K562 (cell line): Measurements from ENCODE around the gene PRKCE.

Experiments
- ADNP ChIP-seq: fragments of 200-800 bp; sonication (Bioruptor generic); IDR thresholded peaks from 2 replicates; pipeline ENCODE4 v1.6.1; 2016; ENCODE audit warnings: missing genetic modification characterization, missing compliant biosample characterization
- CTCF ChIP-seq, 3 experiments: IDR thresholded peaks in 2 of 3; conservative IDR thresholded peaks in 1 of 3; 2 replicates each; pipeline ENCODE4 v1.5.1; 2011 to 2012; ENCODE audit warnings: low read length in 3 of 3, mild to moderate bottlenecking in 3 of 3, control low read depth in 2 of 3, improper control_type of control experiment in 1 of 3, inconsistent platforms in 1 of 3, low read depth in 1 of 3, mixed read lengths in 1 of 3, moderate library complexity in 1 of 3; ENCODE audit not compliant: insufficient read depth in 2 of 3
- E2F4 ChIP-seq: sonication (generic); formaldehyde crosslinking; IDR thresholded peaks from 2 replicates; pipeline ENCODE4 v1.8.0; 2022; ENCODE audit warnings: mild to moderate bottlenecking, low read depth, missing genetic modification reagents
- KLF6 ChIP-seq: fragments of 250-450 bp; sonication (Bioruptor Pico); IDR thresholded peaks from 2 replicates; pipeline ENCODE4 v1.4.0; 2020; ENCODE audit warnings: mild to moderate bottlenecking, moderate library complexity, borderline replicate concordance
- MTF1 ChIP-seq: fragments of 250-450 bp; sonication (Bioruptor Pico); IDR thresholded peaks from 2 replicates; pipeline ENCODE4 v1.9.0; 2021; ENCODE audit warnings: moderate library complexity, mild to moderate bottlenecking, inconsistent platforms, borderline replicate concordance
- PML ChIP-seq: IDR thresholded peaks from 2 replicates; pipeline ENCODE4 v1.6.1; 2012; ENCODE audit warnings: low read length, inconsistent platforms
- SIX5 ChIP-seq, 2 experiments: IDR thresholded peaks; 2 replicates each; pipeline ENCODE4 v1.6.1; 2011; ENCODE audit warnings: low read length in 2 of 2, borderline replicate concordance in 1 of 2, low read depth in 1 of 2, mild to moderate bottlenecking in 1 of 2, moderate library complexity in 1 of 2; ENCODE audit not compliant: insufficient read depth in 1 of 2
- SMARCA4 ChIP-seq: fragments of 450-650 bp; IDR thresholded peaks from 2 replicates; pipeline ENCODE4 v1.6.1; 2016
- SRSF7 ChIP-seq: fragments of 200-400 bp; formaldehyde crosslinking; optimal IDR thresholded peaks from 2 replicates; pipeline ENCODE3; 2017; ENCODE audit warnings: mild to moderate bottlenecking, low read depth, low read length
- TAF1 ChIP-seq: IDR thresholded peaks from 2 replicates; pipeline ENCODE4 v1.6.1; 2011; ENCODE audit warnings: mild to moderate bottlenecking, low read length, moderate library complexity; ENCODE audit not compliant: insufficient read depth, control insufficient read depth, severe bottlenecking; ENCODE audit errors: extremely low read depth

GRCh38 chr2:46024146-46024779 lies 372.8 kb downstream of the PRKCE start:
- no peak for TF ChIP-seq TAF1
- TF ChIP-seq MTF1 (CRISPR knock-in tag) = no peak
- no peak for TF ChIP-seq KLF6 (CRISPR knock-in tag)
- no peak for TF ChIP-seq ADNP (tag)
- no peak for TF ChIP-seq E2F4 (CRISPR knock-in tag)
- TF ChIP-seq SIX5 (IDR thresholded peaks at IDR 0.05; ENCODE audit: borderline replicate concordance in 1 of 2, insufficient read depth in 1 of 2, low read depth in 1 of 2, low read length in 2 of 2) = no peak
- no peak for TF ChIP-seq CTCF (IDR thresholded peaks at IDR 0.05 in 2 of 3, conservative IDR thresholded peaks at IDR 0.05 in 1 of 3; ENCODE audit: insufficient read depth in 2 of 3, low read depth in 1 of 3, low read length in 3 of 3)
- TF ChIP-seq PML = no peak
- TF ChIP-seq SMARCA4 = no peak
- no peak for TF ChIP-seq SRSF7
